AG10803 (cell line): ENCODE data around the gene EPB41L2.

Experiments used
- DNase-seq: peaks from one replicate; pipeline ENCODE4 v3.0.0; 2010; ENCODE audit warnings: low read depth
- H3K4me3 ChIP-seq: 2 replicates; pipeline ENCODE4 v1.5.1; 2011; ENCODE audit warnings: mild to moderate bottlenecking, low read length, control low read depth
- TF ChIP-seq, protein P1 (sequence below): conservative IDR thresholded peaks from 2 replicates; pipeline ENCODE4 v1.5.1; 2011; ENCODE audit warnings: mild to moderate bottlenecking, low read length, control low read depth, inconsistent platforms

EPB41L2 gene

DNA sequence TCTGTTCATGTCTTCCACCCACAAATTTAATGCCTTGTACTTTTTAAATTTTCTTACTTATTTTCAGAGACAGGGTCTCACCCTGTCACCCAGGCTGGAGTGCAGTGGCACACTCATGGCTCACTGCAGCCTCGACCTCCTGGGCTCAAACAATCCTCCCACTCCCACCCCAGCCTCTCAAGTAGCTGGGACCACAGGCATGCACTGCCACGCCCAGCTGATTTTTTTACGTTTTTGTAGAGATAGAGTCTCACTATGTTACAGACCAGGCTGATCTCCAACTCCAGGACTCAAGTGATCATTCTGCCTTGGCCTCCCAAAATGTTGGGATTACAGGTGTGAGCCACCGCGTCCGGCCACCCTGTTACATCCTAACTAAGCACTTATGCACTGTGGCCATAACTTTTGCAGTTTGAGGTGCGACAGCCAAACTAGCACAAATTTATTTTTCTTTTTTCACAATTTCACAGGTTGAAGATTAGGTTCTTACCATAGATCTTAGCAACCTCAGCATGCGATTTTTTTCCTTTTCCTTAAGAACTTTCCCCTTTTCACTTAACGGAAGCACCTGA, 92.1 kb downstream of the EPB41L2 start:
- no peak for DNase-seq
- H3K4me3 ChIP-seq, result no peak overlapping the region
- TF ChIP-seq, protein P1, sequence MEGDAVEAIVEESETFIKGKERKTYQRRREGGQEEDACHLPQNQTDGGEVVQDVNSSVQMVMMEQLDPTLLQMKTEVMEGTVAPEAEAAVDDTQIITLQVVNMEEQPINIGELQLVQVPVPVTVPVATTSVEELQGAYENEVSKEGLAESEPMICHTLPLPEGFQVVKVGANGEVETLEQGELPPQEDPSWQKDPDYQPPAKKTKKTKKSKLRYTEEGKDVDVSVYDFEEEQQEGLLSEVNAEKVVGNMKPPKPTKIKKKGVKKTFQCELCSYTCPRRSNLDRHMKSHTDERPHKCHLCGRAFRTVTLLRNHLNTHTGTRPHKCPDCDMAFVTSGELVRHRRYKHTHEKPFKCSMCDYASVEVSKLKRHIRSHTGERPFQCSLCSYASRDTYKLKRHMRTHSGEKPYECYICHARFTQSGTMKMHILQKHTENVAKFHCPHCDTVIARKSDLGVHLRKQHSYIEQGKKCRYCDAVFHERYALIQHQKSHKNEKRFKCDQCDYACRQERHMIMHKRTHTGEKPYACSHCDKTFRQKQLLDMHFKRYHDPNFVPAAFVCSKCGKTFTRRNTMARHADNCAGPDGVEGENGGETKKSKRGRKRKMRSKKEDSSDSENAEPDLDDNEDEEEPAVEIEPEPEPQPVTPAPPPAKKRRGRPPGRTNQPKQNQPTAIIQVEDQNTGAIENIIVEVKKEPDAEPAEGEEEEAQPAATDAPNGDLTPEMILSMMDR, result no peak

DNA sequence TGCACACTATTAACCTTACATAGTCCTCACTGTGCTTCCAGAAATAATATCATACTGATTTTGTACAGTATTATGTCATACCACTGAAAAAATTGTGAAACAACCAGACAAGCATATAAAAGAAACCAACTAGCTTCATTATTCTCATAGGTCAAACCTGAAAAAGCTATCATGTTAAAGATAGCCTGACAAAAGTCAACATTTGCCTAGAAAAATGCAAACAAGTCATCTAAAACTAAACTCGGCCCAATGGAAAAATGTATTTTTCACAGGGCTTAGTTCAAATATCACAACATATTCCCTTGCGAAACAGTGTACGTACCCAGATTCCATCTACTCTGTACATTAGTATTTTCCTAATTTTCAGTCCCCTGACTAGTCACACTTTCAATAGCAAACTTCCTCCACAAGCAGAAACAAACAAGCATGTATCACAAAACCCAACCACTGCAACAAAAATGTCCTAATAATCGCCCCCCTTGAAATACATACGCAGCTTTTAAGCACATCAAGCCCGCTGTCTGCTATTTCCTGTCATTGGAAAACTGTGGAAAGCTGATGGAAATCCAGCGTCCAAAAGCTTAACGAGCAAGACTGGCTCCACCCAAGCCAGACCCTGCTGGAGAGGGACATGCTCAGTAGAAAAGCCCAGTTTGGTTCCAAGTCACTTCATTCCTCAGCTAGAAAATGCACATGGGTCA, 93.1 kb downstream of the EPB41L2 start:
- peak; percentile 83 for DNase-seq
- TF ChIP-seq, protein P1, result no peak
- H3K4me3 ChIP-seq, result peak overlapping the region; percentile 62

DNA sequence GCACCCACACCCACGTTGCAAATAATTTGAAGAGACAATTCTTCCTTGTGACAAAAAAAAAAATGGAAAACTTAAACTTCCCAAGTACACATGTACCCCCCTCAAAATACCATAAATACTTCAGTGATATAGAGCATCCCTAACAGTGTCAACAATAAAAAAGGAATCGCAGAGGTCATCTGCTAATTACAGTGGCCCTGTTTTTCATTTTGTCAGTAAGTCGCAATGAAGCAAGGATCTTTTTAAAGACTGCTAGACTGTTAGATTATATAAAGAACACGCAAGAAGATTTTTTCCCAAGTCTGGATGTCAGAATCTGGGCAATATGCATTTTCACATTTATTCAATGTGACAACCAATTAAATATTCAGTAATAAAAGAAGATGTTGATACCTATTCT, 93.9 kb downstream of the EPB41L2 start:
- TF ChIP-seq, protein P1, result 0 out of 2 replicates have a peak, but pooled peaks have one; percentile 1
- peak overlapping the region; percentile 62 for H3K4me3 ChIP-seq
- no peak for DNase-seq

DNA sequence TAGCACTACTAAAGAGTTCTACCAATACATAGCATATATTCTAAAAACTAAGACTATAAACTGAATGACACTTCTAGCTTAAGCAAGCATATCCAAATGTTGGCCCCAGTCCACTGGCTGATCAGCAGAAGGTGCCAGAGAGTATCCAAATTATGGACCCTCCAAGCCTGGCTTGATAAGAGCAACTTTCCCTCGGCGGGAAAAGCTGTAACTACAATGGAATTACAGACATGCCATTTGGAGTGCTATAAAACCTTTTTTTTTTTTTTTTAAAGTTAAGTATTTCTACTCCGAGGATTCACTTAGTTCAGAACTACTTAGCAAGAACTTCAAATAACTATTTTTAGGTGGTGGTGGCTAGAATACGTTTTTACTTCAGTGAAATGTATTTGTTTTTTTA, 94.6 kb downstream of the EPB41L2 start:
- TF ChIP-seq, protein P1, result no peak
- peak; percentile 46 for DNase-seq
- peak overlapping the region; percentile 62 for H3K4me3 ChIP-seq

DNA sequence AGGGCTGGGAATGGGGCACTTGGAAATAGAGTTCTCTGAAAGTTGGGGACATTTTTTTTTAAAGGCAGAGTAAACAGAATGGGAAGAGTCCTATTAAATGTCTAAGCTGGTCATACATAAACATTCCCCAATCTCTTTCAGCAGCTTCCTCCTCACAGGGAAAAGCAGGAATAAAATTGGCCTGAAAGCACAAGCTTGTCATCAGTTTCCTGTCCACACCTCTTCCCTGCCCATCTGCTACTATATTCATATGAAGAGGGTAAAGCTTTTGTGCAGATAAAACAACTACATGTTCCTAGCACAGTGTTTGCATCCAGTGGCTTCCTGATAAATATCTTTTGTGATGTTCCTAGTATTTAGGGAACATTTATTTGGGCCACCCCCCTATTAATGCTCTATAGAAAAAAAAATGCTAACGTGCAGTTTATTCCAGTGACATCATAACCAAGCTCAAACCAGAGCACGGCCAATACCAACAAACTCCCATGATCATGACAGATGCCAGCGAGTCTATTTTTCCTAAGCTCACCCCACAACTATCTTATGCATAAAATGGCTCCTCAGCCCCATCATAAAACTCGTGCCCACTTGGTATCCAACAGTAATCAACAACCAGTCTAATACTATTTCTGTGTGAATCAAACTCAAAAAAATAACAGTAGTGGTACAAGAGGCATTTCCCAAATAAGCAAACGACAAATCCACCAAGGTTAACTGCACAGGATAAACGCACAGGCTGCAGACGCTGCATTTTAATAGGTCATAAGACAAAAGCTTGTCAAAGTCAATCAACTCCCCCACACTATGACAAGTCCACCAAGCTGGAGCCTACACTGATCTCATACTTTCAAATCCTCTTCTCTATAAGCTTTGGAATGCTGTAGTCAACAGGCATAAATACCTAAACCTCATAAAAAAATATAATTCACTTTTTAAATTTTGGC, 95.3 kb downstream of the EPB41L2 start:
- TF ChIP-seq, protein P1, result no peak
- no peak for DNase-seq
- peak overlapping the region; percentile 62 for H3K4me3 ChIP-seq

DNA sequence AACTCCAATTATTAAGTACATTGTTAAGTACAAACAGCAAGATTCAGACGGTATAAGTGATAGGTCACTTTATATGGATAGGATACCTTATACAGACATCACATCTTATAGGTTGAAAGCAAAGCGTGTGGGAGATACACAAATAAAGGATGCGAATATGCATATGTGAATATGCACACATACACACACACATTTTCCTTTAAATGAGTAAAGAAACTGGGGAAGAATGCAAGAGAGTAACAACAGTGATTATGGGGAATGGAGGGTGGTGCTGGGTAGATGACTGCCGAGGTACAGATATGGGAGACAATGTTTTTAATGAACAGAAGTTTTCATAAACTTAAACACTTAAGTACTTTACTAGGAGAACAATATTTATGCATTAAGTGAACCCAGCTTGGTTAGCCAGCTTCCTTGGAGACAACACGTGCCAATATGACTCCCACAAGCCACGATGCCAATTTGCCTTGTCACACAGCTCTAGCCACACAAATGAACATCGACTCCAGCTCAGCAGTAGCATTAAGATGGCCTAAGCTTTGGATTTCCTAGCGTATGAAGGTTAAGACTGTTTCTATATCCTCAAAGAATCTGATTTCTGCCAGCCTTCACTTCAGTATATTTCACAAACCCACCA, 96.6 kb downstream of the EPB41L2 start:
- TF ChIP-seq, protein P1, result no peak
- no peak overlapping the region for H3K4me3 ChIP-seq
- DNase-seq, result no peak
